Activated T-cell treated with anti-CD3 and anti-CD28 coated beads, Interleukin-2, amount 50 U/mL, for 72 hours (primary cell): ENCODE data around the gene ARHGAP10. TPM values are rescaled to one million over a fixed set of nuclear protein-coding genes. Genes with fewer than 3 reads are reported as not detected.

ENCODE experiments used
- ATAC-seq, 2 donors: fragments of 150-1000 bp; cut with Tn5 transposase; replicated peaks in 1 of 2; 2 replicates each; pipeline ENCODE4 v1.10.0; 2021; ENCODE audit warnings: moderate library complexity in 2 of 2, mild to moderate bottlenecking in 1 of 2
- DNase-seq, 2 donors: peaks; one replicate each; pipeline ENCODE4 v3.0.0; 2021 to 2022; ENCODE audit warnings: mixed read lengths in 1 of 2
- H3K27ac Mint-ChIP-seq: one replicate; pipeline ENCODE4 v1.8.0; 2022; ENCODE audit warnings: mild to moderate bottlenecking, moderate library complexity, mixed read lengths
- H3K27me3 Mint-ChIP-seq: one replicate; pipeline ENCODE4 v1.8.0; 2022; ENCODE audit warnings: low read depth, mixed read lengths
- H3K36me3 Mint-ChIP-seq, 2 donors: one replicate each; pipeline ENCODE4 v1.8.0; 2022; ENCODE audit warnings: mixed read lengths in 2 of 2, mild to moderate bottlenecking in 1 of 2; ENCODE audit not compliant: insufficient read depth in 2 of 2
- H3K4me1 Mint-ChIP-seq: one replicate; pipeline ENCODE4 v1.8.0; 2022; ENCODE audit warnings: low read depth, mixed read lengths
- H3K4me3 Mint-ChIP-seq, 2 donors: one replicate each; pipeline ENCODE4 v1.8.0; 2022; ENCODE audit warnings: mild to moderate bottlenecking in 2 of 2, mixed read lengths in 2 of 2, moderate library complexity in 2 of 2
- H3K9me3 Mint-ChIP-seq, 2 donors: one replicate each; pipeline ENCODE4 v1.8.0; 2022; ENCODE audit warnings: mixed read lengths in 2 of 2
- total RNA-seq, 2 donors: library from RNA; stranded (reverse); gene quantifications; one replicate each; pipeline ENCODE4 v1.2.3, GENCODE V29; 2022

ARHGAP10 gene
- total RNA-seq, 2 donors from 2014 or later: 9.3 to 12.4 TPM

DNA sequence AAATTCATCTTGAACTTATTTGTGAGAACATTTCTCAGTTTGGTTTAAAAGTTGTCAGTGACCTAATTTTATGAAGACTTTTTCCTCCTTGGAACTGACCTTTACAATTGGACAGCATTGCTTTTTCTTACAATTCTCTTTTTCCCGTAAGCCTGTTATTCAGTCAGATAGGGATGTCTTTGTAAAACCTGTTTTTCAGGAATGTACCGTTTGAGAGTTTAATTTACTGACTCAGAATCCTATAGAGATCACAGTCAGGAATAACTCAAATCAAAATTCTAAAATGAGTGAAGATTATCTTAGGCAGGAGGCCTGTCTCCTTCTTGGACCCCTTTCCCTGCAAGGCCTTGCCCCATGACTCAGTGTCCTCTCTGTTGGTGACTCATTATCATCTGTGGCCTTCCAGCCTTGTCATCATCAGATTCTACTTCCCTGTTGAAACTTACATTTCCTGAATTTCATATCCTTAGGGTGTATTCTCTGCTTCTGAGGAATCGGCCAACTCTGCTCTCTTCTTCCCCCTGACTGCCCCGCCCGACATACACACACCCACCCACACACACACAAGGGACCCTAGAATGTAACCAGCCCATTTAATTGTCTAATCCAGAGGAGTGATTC, 99.8 kb downstream of the ARHGAP10 start:
- Mint-ChIP-seq H3K27me3 (no peaks in the 10 kb centered on the region), H3K36me3 (peaks cover 0 to 5% of the 10 kb centered on the region in 2 donors), H3K9me3 (no peaks in the 10 kb centered on the region), H3K27ac (no peak overlapping the region), H3K4me1 (peaks cover 21% of the 10 kb centered on the region), H3K4me3 (no peak overlapping the region)
- peak in 1 of 2 donors; percentile 3 for DNase-seq
- peak in 1 of 2 donors; percentile 72 for ATAC-seq

DNA sequence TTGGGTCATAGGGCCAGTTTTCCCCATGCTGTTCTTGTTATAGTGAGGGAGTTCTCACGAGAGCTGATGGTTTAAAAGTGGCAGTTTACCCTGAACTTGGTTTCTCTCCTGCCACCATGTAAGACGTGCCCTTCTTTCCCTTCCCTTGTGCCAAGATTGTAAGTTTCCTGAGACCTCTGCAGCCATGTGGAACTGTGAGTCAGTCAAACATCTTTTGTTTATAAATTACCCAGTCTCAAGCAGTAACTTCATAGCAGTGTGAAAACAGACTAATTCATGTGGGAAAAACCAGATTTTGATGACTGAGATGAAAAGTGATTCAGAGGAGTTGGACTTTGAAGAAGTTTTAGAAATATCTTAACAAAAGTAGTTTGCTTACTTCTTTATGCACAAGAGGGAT, 101.4 kb downstream of the ARHGAP10 start:
- ATAC-seq (peak; percentile 30 to 50), DNase-seq (no peak)
- Mint-ChIP-seq H3K36me3 (peaks cover 0 to 1% of the 10 kb centered on the region in 2 donors), H3K4me1 (peaks cover 27% of the 10 kb centered on the region), H3K27ac (peak overlapping the region; percentile 11), H3K27me3 (no peaks in the 10 kb centered on the region), H3K9me3 (no peaks in the 10 kb centered on the region), H3K4me3 (peak overlapping the region in 1 of 2 donors; percentile 29)

DNA sequence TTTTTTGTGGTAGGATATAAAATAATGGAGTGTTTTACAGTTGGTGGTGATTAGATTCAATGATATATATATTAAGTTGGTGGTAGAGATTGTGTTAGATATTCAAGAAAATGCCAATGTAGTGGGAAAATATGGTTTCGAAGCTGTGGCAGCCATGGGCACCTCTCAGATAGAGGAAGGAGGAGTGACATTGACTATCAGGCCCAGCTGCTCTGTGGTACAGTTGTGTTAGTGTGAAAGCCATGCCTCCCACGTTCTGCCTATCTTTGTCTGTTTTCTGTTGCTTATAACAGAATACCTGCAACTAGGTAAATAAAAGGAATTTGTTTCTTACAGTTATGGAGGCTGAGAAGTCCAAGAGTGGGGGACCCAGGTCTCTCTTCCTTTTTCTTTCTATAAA, 101.9 kb downstream of the ARHGAP10 start:
- H3K4me3 Mint-ChIP-seq: peak overlapping the region in 1 of 2 donors; percentile 29
- peaks cover 0 to 1% of the 10 kb centered on the region in 2 donors for H3K36me3 Mint-ChIP-seq
- no peaks in the 10 kb centered on the region for H3K27me3 Mint-ChIP-seq
- ATAC-seq: no peak
- H3K4me1 Mint-ChIP-seq: peaks cover 27% of the 10 kb centered on the region
- no peak for DNase-seq
- no peaks in the 10 kb centered on the region for H3K9me3 Mint-ChIP-seq
- peak overlapping the region; percentile 11 for H3K27ac Mint-ChIP-seq

DNA sequence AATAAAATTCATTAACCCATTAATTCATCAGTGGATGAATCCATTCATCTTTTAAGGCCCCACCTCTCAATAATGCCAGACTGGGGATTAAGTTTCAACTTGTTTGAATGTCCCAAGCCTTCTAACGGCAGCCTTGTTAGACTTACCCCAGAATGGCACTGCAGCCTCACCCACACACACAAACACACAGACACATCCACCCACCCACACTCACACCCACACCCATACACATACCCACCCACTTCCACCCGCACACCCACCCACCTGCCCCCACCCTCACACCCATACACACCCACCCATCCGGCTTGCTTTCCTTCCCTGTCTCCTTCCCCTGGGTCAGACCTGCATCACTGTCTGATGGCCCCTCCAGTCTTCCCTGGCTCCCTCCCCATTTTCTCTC, 102.6 kb downstream of the ARHGAP10 start:
- Mint-ChIP-seq H3K27ac (no peak overlapping the region), H3K9me3 (no peaks in the 10 kb centered on the region), H3K36me3 (peaks cover 0 to 1% of the 10 kb centered on the region in 2 donors), H3K4me1 (peaks cover 27% of the 10 kb centered on the region), H3K27me3 (no peaks in the 10 kb centered on the region), H3K4me3 (no peak overlapping the region)
- ATAC-seq (no peak), DNase-seq (no peak)

DNA sequence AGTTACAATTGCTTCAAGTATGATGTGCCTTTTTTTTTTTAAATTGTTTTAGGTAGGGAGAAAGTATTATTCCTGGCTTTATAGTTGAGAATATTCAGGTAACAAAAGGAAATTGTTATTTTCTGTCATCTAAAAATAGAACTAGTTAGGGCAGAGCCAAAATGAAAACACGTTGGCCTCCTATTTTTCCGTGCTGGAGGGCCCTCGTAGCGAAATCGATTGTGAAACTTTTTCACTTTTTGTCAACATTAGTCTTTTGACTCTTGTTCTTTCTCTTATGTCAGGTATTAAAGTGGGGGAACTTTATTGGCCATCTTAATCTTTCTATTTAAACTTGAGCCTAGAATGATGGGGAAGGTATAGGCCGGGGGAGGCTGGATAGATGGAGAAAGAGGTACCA, 104.9 kb downstream of the ARHGAP10 start:
- no peak for DNase-seq
- H3K36me3 Mint-ChIP-seq: peaks cover 0 to 1% of the 10 kb centered on the region in 2 donors
- H3K4me3 Mint-ChIP-seq: peak overlapping the region in 1 of 2 donors; percentile 68

DNA sequence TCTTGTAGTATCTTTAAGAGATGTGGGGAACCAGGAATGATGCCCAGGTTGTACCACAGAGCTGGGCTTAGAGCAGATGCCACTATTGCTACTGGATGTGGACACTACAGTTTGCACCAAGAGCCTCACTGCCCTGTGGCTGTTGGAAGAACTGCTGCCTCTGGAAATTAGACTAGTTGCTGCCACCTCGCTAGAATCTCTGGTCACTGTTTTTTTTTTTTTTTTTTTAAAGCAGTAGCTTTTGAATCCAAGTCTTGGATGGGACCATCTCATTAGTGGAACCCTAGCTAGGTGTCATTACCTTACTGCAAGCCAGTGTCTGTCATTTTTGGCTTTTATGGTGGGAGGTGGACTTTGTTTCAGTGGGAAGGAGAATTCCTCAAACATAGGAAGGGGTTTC, 105.5 kb downstream of the ARHGAP10 start:
- H3K27me3 Mint-ChIP-seq: peaks cover under 1% of the 10 kb centered on the region
- no peaks in the 10 kb centered on the region for H3K9me3 Mint-ChIP-seq
- no peak overlapping the region for H3K27ac Mint-ChIP-seq
- no peaks in the 10 kb centered on the region for H3K36me3 Mint-ChIP-seq
- DNase-seq (no peak), ATAC-seq (no peak)
- H3K4me3 Mint-ChIP-seq: no peak overlapping the region
- H3K4me1 Mint-ChIP-seq: peaks cover 19% of the 10 kb centered on the region

More for the DNA sequence above, 104.9 kb downstream of the ARHGAP10 start:
- H3K27me3 Mint-ChIP-seq: no peaks in the 10 kb centered on the region
- no peaks in the 10 kb centered on the region for H3K9me3 Mint-ChIP-seq
- H3K27ac Mint-ChIP-seq: peak overlapping the region; percentile 10
- peaks cover 23% of the 10 kb centered on the region for H3K4me1 Mint-ChIP-seq
- peak in 1 of 2 donors; percentile 42 for ATAC-seq

DNA sequence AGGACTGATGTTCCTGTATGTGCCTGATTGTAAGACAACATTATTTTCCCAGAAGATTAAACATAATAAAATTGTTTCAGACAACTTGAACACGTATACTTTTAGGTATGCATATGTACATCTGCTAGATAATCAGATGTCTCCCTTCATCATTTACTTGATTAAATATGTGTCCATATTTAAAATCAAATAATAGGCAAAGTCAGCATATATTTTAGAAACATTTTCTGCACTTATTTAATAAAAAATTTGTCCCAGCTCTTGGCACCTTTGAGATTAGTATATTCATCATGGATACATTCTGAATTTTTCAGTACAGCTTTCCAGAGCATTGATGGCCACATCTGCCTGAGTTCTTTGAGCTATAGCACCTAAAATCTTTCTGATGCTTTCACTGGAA, 106.0 kb downstream of the ARHGAP10 start:
- Mint-ChIP-seq H3K4me3 (no peak overlapping the region), H3K36me3 (no peaks in the 10 kb centered on the region), H3K9me3 (no peaks in the 10 kb centered on the region), H3K27me3 (peaks cover 5% of the 10 kb centered on the region), H3K27ac (no peak overlapping the region), H3K4me1 (peaks cover 19% of the 10 kb centered on the region)
- ATAC-seq (no peak), DNase-seq (no peak)

DNA sequence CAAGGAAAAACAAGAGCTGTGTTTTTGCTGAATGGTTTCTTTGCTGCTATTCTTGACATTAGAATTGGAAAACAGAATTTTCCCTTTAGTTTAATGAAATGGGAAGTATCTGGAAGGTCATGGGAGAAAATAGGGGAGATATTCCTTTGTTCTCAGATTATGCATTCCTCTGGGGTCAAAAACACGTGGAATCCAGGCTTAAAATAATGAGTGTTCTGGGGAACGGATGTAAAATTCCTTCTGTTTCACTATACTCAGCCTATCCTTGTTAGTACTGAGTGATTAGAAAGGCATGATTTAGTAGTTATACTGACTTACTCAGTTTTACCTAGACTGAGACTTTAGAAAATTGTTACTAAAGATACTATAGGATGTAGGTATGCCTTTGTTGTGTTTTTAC, 107.3 kb downstream of the ARHGAP10 start:
- ATAC-seq: no peak
- peaks cover 6% of the 10 kb centered on the region for H3K27me3 Mint-ChIP-seq
- DNase-seq: no peak
- H3K36me3 Mint-ChIP-seq: no peaks in the 10 kb centered on the region
- H3K4me1 Mint-ChIP-seq: peaks cover 10% of the 10 kb centered on the region
- H3K9me3 Mint-ChIP-seq: no peaks in the 10 kb centered on the region
- no peak overlapping the region for H3K4me3 Mint-ChIP-seq
- H3K27ac Mint-ChIP-seq: no peak overlapping the region

DNA sequence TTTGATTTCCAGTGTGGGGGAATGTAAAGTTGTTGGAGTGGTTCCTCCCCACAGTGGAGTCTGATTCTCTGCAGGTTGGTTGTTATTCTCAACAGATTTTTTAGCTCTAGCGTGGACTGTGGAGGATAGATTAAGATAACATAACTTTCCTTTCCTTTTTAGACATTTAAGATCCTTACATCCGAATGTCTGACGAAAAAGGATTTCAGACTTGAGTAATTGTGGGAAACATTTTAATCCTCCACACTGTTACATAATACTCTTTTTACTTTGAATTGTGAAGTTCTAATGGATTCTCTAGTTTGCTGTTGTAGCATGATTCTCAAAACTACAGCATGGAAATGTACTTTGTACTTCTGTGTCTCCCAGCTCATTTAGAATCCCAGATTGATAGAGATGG, 107.8 kb downstream of the ARHGAP10 start:
- no peak overlapping the region for H3K27ac Mint-ChIP-seq
- no peaks in the 10 kb centered on the region for H3K9me3 Mint-ChIP-seq
- peaks cover 6% of the 10 kb centered on the region for H3K27me3 Mint-ChIP-seq

DNA sequence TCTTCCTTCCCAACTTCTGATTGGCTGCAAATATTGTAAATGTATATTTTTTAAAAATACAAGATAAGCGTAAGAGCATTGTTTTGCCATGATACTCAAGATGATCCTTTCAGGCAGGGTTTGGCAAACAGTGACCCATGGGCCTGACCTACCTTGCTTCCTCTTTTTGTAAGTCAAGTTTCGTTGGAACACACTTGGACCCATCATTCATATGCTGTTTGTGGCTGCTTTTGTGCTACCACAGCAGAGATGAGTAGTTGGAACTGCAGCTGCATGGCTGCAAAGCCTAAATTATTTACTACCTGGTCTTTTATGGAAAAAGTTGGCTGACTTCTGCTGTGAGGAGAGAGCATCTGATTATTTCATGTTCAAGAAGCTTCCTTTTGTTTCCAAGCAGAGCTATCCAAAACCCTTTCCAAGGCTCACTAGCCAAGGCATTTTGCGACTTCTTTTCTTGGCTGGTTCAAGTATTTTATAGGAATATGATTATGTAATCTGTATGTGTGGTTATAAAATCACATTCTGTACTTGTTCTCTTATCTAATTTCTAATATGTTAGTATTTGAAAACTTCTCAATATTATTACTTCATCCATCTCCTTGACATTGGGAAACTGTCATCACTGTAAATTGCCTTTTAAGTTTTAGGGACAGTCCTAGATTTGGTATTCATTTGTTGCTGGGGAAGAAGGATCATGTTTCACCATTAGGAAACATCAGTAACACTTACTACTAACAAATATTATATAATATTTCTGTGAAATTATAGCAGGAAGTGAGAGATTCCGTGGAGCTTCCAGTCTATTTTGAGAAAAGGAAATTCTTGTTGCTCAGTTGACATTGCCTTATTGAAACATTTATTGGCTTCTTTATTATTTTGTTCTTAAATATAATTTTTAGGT, 109.2 kb downstream of the ARHGAP10 start:
- Mint-ChIP-seq H3K4me3 (no peak overlapping the region), H3K27me3 (peaks cover 6% of the 10 kb centered on the region), H3K27ac (no peak overlapping the region), H3K36me3 (no peaks in the 10 kb centered on the region), H3K4me1 (peaks cover 6% of the 10 kb centered on the region), H3K9me3 (no peaks in the 10 kb centered on the region)
- no peak for ATAC-seq
- DNase-seq: no peak

More for the DNA sequence above, 107.8 kb downstream of the ARHGAP10 start:
- ATAC-seq (no peak), DNase-seq (no peak)
- Mint-ChIP-seq H3K4me1 (peaks cover 8% of the 10 kb centered on the region), H3K36me3 (no peaks in the 10 kb centered on the region), H3K4me3 (no peak overlapping the region)

DNA sequence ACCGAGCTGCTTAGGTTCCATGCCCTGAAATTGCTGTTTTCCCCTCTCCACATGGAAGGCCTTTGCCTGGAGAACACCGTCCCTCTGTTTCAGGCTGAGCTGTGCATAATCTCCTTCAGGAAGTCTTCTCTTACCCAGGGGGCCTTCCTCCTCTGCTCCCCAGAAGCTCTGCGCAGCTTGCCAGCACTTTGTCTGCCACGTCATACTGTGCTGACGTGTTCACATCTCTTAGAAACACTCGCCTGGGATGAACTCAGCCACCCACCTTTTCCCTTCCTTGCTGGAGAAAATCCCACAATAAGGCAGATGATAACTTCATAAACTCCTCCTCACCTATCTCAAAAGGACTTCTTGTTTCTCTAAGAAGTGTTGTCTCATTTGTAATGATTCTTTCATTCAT, 110.7 kb downstream of the ARHGAP10 start:
- Mint-ChIP-seq H3K4me3 (no peak overlapping the region), H3K36me3 (no peaks in the 10 kb centered on the region), H3K9me3 (no peaks in the 10 kb centered on the region), H3K27me3 (peaks cover 6% of the 10 kb centered on the region), H3K4me1 (no peaks in the 10 kb centered on the region), H3K27ac (no peak overlapping the region)
- no peak for DNase-seq
- ATAC-seq: no peak

DNA sequence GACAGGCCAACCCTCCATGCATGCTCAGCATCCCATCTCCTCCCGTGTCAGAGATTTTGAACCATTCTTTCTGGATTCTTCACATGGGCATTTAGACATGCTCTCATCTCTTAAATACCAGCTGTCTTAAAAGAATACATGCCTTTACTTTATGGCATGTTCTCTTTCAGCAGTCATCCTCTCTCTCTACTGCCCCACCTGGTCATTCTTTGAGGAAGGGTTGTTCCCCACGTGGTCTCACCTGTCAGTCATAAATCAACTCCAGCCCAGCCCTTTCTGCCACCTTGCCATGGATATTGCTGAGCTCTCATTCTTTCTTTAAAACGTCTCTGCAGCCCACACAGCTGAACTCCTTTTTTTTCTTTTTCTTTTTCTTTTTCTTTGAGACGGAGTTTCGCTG, 111.3 kb downstream of the ARHGAP10 start:
- no peak overlapping the region for H3K27ac Mint-ChIP-seq
- no peaks in the 10 kb centered on the region for H3K36me3 Mint-ChIP-seq
- no peaks in the 10 kb centered on the region for H3K9me3 Mint-ChIP-seq
- H3K27me3 Mint-ChIP-seq: peaks cover 6% of the 10 kb centered on the region
- H3K4me1 Mint-ChIP-seq: no peaks in the 10 kb centered on the region
- no peak overlapping the region for H3K4me3 Mint-ChIP-seq
- DNase-seq (peak; percentile 22 to 23), ATAC-seq (peak; percentile 61 to 64)

DNA sequence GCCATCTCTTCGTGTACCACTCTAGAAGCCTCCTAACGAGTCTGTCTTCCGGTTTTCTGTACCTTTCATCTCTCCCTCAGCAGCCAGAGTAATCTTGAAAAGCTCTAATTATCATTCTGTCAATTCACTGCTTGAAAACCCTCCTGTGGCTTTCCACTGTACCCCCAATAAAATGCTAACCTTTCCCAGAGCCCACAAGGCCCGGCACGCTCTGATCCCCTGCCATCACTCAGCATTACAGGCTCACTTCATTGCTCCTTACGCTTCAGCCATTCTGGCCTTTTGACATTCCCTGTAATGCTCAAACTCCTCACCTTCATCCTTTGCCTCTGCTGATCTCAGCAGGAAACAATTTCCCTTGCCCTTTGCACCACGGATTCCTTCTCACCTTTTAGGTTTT, 112.9 kb downstream of the ARHGAP10 start:
- DNase-seq (no peak), ATAC-seq (no peak)
- H3K36me3 Mint-ChIP-seq: no peaks in the 10 kb centered on the region
- H3K4me1 Mint-ChIP-seq: no peaks in the 10 kb centered on the region
- H3K4me3 Mint-ChIP-seq: no peak overlapping the region
- H3K9me3 Mint-ChIP-seq: no peaks in the 10 kb centered on the region
- H3K27me3 Mint-ChIP-seq: peaks cover 6% of the 10 kb centered on the region
- no peak overlapping the region for H3K27ac Mint-ChIP-seq
